GM12892 (cell line): ENCODE measurements around the gene NTN3.

ENCODE experiments used
- POLR2A ChIP-seq: IDR thresholded peaks from 2 replicates; pipeline ENCODE4 v1.6.1; 2011; ENCODE audit warnings: low read depth, low read length, control low read depth
- POLR2AphosphoS5 ChIP-seq: IDR thresholded peaks from 2 replicates; pipeline ENCODE4 v1.6.1; 2011; ENCODE audit warnings: low read depth, low read length, control low read depth
- TAF1 ChIP-seq: IDR thresholded peaks from 2 replicates; pipeline ENCODE4 v1.6.1; 2011; ENCODE audit warnings: low read depth, mild to moderate bottlenecking, control low read depth, low read length, borderline replicate concordance

DNA sequence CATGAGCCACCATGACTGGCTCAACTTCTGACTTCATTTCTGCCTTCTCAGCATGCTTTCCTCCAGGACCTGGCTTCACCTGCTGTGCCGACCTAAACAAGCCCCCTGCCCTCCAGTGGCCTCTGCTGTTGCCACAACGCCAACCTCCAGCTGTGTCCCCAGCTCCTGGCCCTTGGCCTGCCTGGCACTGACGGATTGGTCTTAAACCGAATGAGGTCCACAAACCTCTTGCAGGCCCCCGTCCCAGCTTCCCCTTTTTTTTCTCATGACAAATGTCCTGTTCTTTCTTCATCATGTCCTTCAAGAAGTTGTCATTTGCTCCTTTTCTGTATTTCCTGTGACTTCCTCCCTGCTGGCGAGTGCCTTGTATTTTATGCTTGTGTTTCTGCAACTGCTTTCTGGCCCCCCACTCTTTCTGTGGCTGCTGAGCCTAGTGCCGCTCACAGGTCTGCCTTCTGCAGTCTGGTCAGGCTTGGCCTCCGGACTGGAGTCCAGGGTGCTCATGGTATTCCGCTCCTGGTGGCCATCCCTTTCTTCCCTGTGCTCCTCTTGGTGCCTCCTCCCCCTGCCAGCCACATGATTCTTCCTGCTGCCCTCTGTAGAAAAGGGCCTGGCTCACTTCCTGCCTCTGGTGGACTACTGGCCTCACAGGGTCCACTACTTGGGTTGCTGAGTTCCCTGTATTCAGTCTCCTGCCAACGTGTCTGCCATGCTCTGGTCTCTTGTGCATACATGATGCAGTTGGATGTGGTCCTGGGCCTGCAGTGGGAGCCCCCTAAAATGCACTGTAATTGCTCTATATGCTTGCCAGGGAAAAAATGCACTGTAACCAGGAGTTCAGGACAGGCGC is 45.5 kb downstream of the NTN3 start:
- TF ChIP-seq POLR2A (no peak), POLR2AphosphoS5 (no peak), TAF1 (no peak)
